ENCODE results near the gene ARL5C. TPM values are rescaled to one million over a fixed set of nuclear protein-coding genes. Genes with fewer than 3 reads are reported as not detected.
"Not testable (repeated sequence)": the region's sequence is repeated elsewhere in the genome, so short reads cannot be mapped to it uniquely, and the experiment has no call there.

Gene ARL5C
- total RNA-seq, 2 donors from 2014 or later, result not detected

- intact Hi-C loops (cut with DNase I), result no loop called here
- no peak for DNase-seq (ENCODE audit: low spot score)
Measured at GRCh38 chr17:39123627-39124026, 42.3 kb downstream of the ARL5C start.

GRCh38 chr17:39122991-39123390, 43.0 kb downstream of the ARL5C start:
- DNase-seq (ENCODE audit: low spot score), result no peak
- intact Hi-C loops (cut with DNase I), result no loop called here

GRCh38 chr17:39121919-39122318, 44.0 kb downstream of the ARL5C start:
- DNase-seq (ENCODE audit: low spot score); intact Hi-C loops (cut with DNase I): not testable (repeated sequence)

GRCh38 chr17:39118674-39119419, 47.1 kb downstream of the ARL5C start:
- no peak for DNase-seq (ENCODE audit: low spot score)
- intact Hi-C loops (cut with DNase I), result loop anchor here in 1 of 2 donors (1.0 kb wide), 1 partner anchor 29 kb away; no protein-coding TSS in a partner anchor

- intact Hi-C loops (cut with DNase I), result no loop called here
- DNase-seq (ENCODE audit: low spot score), result no peak
Measured at GRCh38 chr17:39116224-39116623, 49.7 kb downstream of the ARL5C start.

GRCh38 chr17:39115135-39115534, 50.8 kb downstream of the ARL5C start:
- no peak for DNase-seq (ENCODE audit: low spot score)
- intact Hi-C loops (cut with DNase I), result no loop called here

- no peak for DNase-seq (ENCODE audit: low spot score)
Measured at GRCh38 chr17:39114723-39115122, 51.2 kb downstream of the ARL5C start.

GRCh38 chr17:39113871-39114270, 52.1 kb downstream of the ARL5C start:
- DNase-seq (ENCODE audit: low spot score), result no peak
- intact Hi-C loops (cut with DNase I), result no loop called here

More at GRCh38 chr17:39114723-39115122, 51.2 kb downstream of the ARL5C start:
- intact Hi-C loops (cut with DNase I), result no loop called here

GRCh38 chr17:39110435-39111136, 55.4 kb downstream of the ARL5C start:
- DNase-seq (ENCODE audit: low spot score), result no peak
- intact Hi-C loops (cut with DNase I), result no loop called here

GRCh38 chr17:39108461-39109375, 57.2 kb downstream of the ARL5C start:
- intact Hi-C loops (cut with DNase I), result no loop called here
- DNase-seq (ENCODE audit: low spot score), result no peak

GRCh38 chr17:39107973-39108372, 58.0 kb downstream of the ARL5C start:
- intact Hi-C loops (cut with DNase I), result no loop called here

GRCh38 chr17:39107155-39107554, 58.8 kb downstream of the ARL5C start:
- intact Hi-C loops (cut with DNase I), result no loop called here
- no peak for DNase-seq (ENCODE audit: low spot score)

More at GRCh38 chr17:39107973-39108372, 58.0 kb downstream of the ARL5C start:
- DNase-seq (ENCODE audit: low spot score), result no peak

Other genes starting within 250 kb of the ARL5C start
- not detected for gene FBXO47, start 198.8 kb downstream of the ARL5C start, total RNA-seq
- 10 to 100 TPM; 16.0 to 27.2 TPM for gene PLXDC1, start 14.5 kb downstream of the ARL5C start, total RNA-seq
- 10 to 100 TPM in 1 of 2 donors, 1 to 10 TPM in 1; 8.8 to 11.3 TPM for gene CACNB1, start 31.5 kb upstream of the ARL5C start, total RNA-seq
- gene RPL19, start 34.1 kb upstream of the ARL5C start, total RNA-seq, result 1,000 to 10,000 TPM; 1,084 to 1,135 TPM
- 1 to 10 TPM in 1 of 2 donors, under 1 TPM in 1; 0.71 to 1.2 TPM for gene STAC2, start 59.8 kb upstream of the ARL5C start, total RNA-seq
- gene FBXL20, start 235.5 kb upstream of the ARL5C start, total RNA-seq, result 10 to 100 TPM; 13.7 to 15.4 TPM

Measured in posterior vena cava (tissue), 2 donors.